Measurements from ENCODE around the gene EBF3. TPM values are rescaled to one million over a fixed set of nuclear protein-coding genes. Genes with fewer than 3 reads are reported as not detected.

Gene EBF3
- total RNA-seq, 1 experiment from 2014 or later, result 0.22 TPM

DNA sequence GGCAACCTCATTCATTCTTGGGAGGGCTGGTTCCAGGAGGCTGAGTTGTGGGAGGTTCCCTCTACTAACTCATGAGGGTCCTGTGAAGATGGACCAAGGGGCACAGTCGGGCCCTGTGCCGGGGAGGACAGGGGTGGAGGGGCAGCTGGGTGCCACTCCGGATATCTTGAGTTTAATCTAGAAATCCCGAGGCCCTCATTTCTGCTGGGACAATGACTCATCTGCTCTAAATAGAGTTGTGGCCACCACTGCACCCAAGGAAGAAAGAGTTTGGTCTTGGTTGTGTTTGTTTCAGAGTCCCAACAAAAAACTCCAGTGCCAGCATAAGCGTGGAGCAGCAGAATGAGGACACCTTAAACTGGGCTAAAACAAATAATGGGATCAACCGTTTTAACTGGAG is 82.4 kb downstream of the EBF3 start:
- no peak overlapping the region for H3T11ph ChIP-seq (ENCODE audit: low read length)
- H3K56ac ChIP-seq (ENCODE audit: insufficient read length, low read depth, low read length), result no peak overlapping the region
- Mint-ChIP-seq H3K36me3 (ENCODE audit: insufficient read depth in 1 of 3, low read depth in 3 of 3) (no peaks in the 10 kb centered on the region), H3K4me1 (peaks cover 3% of the 10 kb centered on the region in 2 experiments; a peak in 2 of 4 replicates), H3K4me3 (no peak overlapping the region), H3K27me3 (ENCODE audit: low read depth) (peaks cover 15% of the 10 kb centered on the region), H3K9me3 (no peaks in the 10 kb centered on the region), H3K27ac (no peak overlapping the region)
- H3K9me3 ChIP-seq (ENCODE audit: control insufficient read depth, low read depth, low read length), result no peaks in the 10 kb centered on the region
- no peak overlapping the region for H4K91ac ChIP-seq (ENCODE audit: insufficient read length, low read depth, low read length)
- H3K27me3 ChIP-seq (ENCODE audit: insufficient read depth, low read length), result no peaks in the 10 kb centered on the region
- no peak overlapping the region for H2BK15ac ChIP-seq (ENCODE audit: low read depth, low read length)
- H4K5ac ChIP-seq (ENCODE audit: insufficient read length, low read depth, low read length), result no peak overlapping the region
- H3K4ac ChIP-seq (ENCODE audit: low read depth, low read length), result no peak overlapping the region
- no peak overlapping the region for H2AK5ac ChIP-seq (ENCODE audit: insufficient read length, low read length)
- H3K27ac ChIP-seq (ENCODE audit: insufficient read length, low read depth, low read length), result no peak overlapping the region
- no peaks in the 10 kb centered on the region for H3K4me1 ChIP-seq (ENCODE audit: insufficient read depth, low read length)
- no peaks in the 10 kb centered on the region for H4K20me1 ChIP-seq (ENCODE audit: control insufficient read depth, insufficient read depth, insufficient read length)
- H2BK5ac ChIP-seq (ENCODE audit: insufficient read length, low read length), result no peak overlapping the region
- TF ChIP-seq, protein P1, sequence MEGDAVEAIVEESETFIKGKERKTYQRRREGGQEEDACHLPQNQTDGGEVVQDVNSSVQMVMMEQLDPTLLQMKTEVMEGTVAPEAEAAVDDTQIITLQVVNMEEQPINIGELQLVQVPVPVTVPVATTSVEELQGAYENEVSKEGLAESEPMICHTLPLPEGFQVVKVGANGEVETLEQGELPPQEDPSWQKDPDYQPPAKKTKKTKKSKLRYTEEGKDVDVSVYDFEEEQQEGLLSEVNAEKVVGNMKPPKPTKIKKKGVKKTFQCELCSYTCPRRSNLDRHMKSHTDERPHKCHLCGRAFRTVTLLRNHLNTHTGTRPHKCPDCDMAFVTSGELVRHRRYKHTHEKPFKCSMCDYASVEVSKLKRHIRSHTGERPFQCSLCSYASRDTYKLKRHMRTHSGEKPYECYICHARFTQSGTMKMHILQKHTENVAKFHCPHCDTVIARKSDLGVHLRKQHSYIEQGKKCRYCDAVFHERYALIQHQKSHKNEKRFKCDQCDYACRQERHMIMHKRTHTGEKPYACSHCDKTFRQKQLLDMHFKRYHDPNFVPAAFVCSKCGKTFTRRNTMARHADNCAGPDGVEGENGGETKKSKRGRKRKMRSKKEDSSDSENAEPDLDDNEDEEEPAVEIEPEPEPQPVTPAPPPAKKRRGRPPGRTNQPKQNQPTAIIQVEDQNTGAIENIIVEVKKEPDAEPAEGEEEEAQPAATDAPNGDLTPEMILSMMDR (conservative IDR thresholded peaks at IDR 0.05), result no peak
- no peak overlapping the region for H2AFZ ChIP-seq (ENCODE audit: low read length)
- H3K23me2 ChIP-seq (ENCODE audit: insufficient read length, low read depth, low read length, poor library complexity, severe bottlenecking), result no peaks in the 10 kb centered on the region
- no peak overlapping the region for H2BK12ac ChIP-seq (ENCODE audit: insufficient read length, low read depth, low read length)
- no peak overlapping the region for H3K23ac ChIP-seq (ENCODE audit: insufficient read length, low read depth, low read length)
- H3K9ac ChIP-seq (ENCODE audit: extremely low read depth, insufficient read length, low read length), result no peak overlapping the region
- H2BK120ac ChIP-seq (ENCODE audit: low read depth, low read length, poor library complexity, severe bottlenecking), result no peak overlapping the region
- H3K4me2 ChIP-seq (ENCODE audit: insufficient read depth, insufficient read length, low read length), result no peak overlapping the region
- WGBS (ENCODE audit: extremely low coverage, insufficient read length, low lambda C conversion rate), result no CpG with 5 or more reads among the region's 6 CpGs
- no peak for DNase-seq
- no peak overlapping the region for H2BK20ac ChIP-seq (ENCODE audit: low read depth, low read length, poor library complexity, severe bottlenecking)
- H4K8ac ChIP-seq (replicated peaks; ENCODE audit: insufficient read length, low read depth, low read length), result no peak overlapping the region
- H3K18ac ChIP-seq (ENCODE audit: insufficient read length, low read depth, low read length), result no peak overlapping the region
- no peaks in the 10 kb centered on the region for H3K79me1 ChIP-seq (ENCODE audit: insufficient read depth, low read depth, low read length, poor library complexity, severe bottlenecking)
- no peaks in the 10 kb centered on the region for H3K79me2 ChIP-seq (ENCODE audit: insufficient read depth, low read length)
- no peak overlapping the region for H3K14ac ChIP-seq (ENCODE audit: insufficient read depth, low read length)
